Left renal pelvis (tissue), 4 donors: ENCODE measurements around the gene PISD. TPM values are rescaled to one million over a fixed set of nuclear protein-coding genes. Genes with fewer than 3 reads are reported as not detected.

Experiments used
- DNase-seq, 4 donors: peaks; one replicate each; pipeline ENCODE4 v3.0.0-alpha.2; 2013; ENCODE audit warnings: low read depth in 4 of 4, low spot score in 3 of 4
- polyA plus RNA-seq, 4 donors: library from polyadenylated mRNA; unstranded; fragments of 120-200 nt; gene quantifications; one replicate each; pipeline ENCODE4 v1.2.1, GENCODE V29; 2013; ENCODE audit not compliant: insufficient read length in 4 of 4

The PISD gene
- polyA plus RNA-seq, 4 donors, result 23.2 to 40.4 (median 28.6) TPM

DNA sequence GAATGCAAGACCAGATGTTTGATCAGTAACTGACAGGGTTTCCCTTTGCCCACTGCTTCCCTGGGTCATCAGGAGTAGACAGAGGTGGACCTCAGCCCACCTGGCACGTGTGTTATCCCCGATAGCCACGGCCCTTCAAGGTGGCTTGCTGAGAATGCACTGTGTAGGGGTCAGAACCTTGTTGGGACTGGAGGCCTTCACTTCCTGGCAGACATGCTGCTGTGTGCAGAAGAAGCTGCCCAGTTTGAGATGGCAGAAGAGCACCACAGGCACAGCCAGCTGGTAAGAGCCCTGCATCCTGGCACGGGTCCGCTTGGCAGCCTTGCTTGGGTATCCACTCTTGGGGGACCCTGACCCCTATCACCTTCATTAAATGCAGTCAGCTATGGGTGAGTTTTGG lies 83.8 kb downstream of the PISD start:
- no peak for DNase-seq

DNA sequence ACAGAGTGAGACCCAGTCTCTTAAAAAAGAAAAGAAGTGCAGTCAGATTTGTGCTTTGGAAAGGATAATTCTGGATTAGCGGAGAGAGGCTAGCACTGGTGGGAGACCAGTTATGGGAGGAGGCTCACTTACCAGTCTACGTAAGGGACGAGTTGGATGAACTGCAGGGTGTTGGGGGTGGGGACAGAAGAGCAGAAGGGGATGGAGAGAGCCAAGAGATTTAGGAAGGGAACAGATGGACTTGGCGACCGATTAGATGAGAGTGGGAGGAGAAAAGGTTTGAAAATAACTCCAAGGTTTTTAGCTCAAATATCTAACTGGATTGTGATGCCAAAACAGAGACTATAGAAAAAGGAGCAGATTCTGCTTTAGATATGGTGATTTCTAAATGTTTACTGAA lies 84.3 kb downstream of the PISD start:
- no peak for DNase-seq

DNA sequence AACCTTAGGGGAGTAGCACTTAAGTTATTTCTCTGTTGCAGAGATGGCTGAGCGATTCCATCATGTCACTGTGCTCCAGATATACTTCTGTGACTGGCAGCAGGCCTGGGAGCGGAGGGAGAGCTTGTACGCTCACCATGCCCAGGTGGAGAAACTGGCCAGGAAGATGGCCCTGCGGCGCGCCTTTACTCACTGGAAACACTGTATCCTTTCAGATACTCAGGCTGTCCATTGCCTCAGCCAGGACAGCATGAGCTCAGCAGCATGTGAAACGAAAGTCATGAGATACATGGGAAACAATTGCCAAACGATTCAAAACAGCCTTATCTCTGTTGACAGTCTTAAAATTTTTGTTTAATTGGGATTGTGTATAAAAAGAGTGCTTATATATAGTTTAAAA lies 86.8 kb downstream of the PISD start:
- no peak for DNase-seq

DNA sequence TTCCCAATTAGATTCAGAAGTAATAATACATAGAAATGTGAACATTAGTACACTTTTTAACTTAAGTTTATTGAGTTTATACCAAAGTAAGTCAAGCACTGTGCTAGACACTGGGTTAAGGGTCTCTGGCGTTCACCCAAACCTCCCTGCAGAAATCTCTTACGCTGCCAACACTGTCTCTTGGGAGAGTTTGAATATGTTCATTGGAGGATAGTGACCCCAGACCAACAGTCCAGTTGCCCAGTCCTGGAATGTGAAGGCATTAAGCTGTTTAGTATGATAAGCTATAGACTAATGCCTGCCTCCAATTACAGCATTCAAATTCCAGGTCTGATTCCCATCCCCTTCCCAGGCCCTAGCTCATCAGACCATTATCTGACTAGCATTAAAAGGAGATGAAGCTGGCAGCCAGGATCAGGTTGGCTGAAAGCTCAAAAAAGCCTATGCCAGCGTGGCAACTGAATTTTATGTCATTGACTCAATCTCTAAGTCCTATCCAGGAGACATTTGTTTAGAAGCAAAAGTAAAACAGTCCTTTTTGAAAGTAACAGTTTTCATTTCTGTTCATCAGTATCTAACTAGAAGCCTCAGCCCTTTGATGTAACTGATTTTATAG lies 87.9 kb downstream of the PISD start:
- DNase-seq, result no peak

DNA sequence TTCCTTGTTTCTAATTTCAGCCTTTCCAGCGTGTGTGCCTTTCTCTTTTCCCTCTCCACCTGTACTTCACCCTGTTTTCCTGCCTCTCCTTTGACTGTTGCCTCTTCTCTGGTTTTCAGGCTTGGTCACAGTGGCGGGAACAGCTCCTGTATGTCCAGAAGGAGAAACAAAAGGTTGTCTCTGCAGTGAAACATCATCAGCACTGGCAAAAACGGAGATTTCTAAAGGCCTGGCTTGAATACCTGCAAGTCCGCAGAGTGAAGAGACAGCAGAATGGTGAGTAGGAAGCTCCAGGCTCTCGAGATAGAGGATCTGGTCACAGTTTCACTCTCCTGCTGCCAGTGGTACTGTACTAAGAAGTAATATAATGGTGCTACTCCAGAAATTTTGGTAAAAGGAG lies 89.1 kb downstream of the PISD start:
- no peak for DNase-seq

DNA sequence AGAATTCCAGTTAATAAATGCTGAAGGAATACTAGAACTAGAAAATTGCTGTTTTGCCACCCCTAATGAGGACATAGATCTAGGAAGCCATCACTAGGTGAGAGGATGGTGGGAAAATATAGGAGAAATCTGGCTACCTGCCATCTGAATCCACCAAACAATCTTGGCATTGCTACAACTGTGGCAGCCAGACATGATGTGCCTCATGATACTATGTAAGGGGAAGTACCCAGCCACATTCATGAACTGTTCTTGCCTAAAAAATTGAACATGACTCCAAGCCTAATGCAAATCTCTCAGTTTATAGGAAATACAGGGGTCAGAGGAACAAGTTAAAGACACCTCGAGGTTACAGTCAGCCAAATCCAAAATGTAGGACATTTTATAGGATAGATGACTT lies 92.9 kb downstream of the PISD start:
- no peak for DNase-seq

Other genes with a start within 250 kb of the PISD start
- 10 to 100 TPM; 40.7 to 49.5 (median 46.5) TPM for gene EIF4ENIF1, start 172.4 kb downstream of the PISD start, polyA plus RNA-seq
- 10 to 100 TPM; 17.2 to 49.3 (median 23.6) TPM for gene SFI1, start 165.7 kb downstream of the PISD start, polyA plus RNA-seq
- gene PRR14L, start 87.9 kb upstream of the PISD start, polyA plus RNA-seq, result 10 to 100 TPM; 19.0 to 28.3 (median 26.8) TPM
- 10 to 100 TPM in 3 of 4 donors, 1 to 10 TPM in 1; 8.3 to 17.6 (median 15.8) TPM for gene DEPDC5, start 91.8 kb upstream of the PISD start, polyA plus RNA-seq